HepG2 (cell line): Measurements from ENCODE around the gene PLK5. TPM values are rescaled to one million over a fixed set of nuclear protein-coding genes. Genes with fewer than 3 reads are reported as not detected.

ENCODE experiments used
- ARID2 ChIP-seq: sonication (generic); formaldehyde crosslinking; IDR thresholded peaks from 2 replicates; pipeline ENCODE4 v1.8.1; 2022; ENCODE audit warnings: mild to moderate bottlenecking, missing genetic modification reagents, borderline replicate concordance
- ETV5 ChIP-seq: IDR thresholded peaks from 2 replicates; pipeline ENCODE4 v1.6.1; 2018; ENCODE audit warnings: missing biosample characterization, missing genetic modification reagents, inconsistent platforms, borderline replicate concordance
- HDAC1 ChIP-seq: sonication (generic); formaldehyde crosslinking; IDR thresholded peaks from 2 replicates; pipeline ENCODE4 v1.5.1; 2020; ENCODE audit warnings: mild to moderate bottlenecking, missing genetic modification reagents
- HOMEZ ChIP-seq: IDR thresholded peaks from 2 replicates; pipeline ENCODE4 v1.6.1; 2016; ENCODE audit warnings: low read depth
- KDM3A ChIP-seq: IDR thresholded peaks from 2 replicates; pipeline ENCODE4 v1.6.1; 2018; ENCODE audit warnings: low read depth, missing compliant biosample characterization
- MAF1 ChIP-seq: sonication (generic); formaldehyde crosslinking; IDR thresholded peaks from 2 replicates; pipeline ENCODE4 v1.5.0; 2020; ENCODE audit warnings: missing genetic modification reagents, borderline replicate concordance
- MZF1 ChIP-seq: sonication (generic); formaldehyde crosslinking; IDR thresholded peaks from 2 replicates; pipeline ENCODE4 v1.8.1; 2023; ENCODE audit warnings: mild to moderate bottlenecking, missing genetic modification reagents, borderline replicate concordance
- RFX5 ChIP-seq: IDR thresholded peaks from 2 replicates; pipeline ENCODE4 v1.6.1; 2011; ENCODE audit warnings: low read depth, low read length, improper control_type of control experiment
- SETDB1 ChIP-seq: sonication (generic); formaldehyde crosslinking; IDR thresholded peaks from 2 replicates; pipeline ENCODE4 v1.5.1; 2020; ENCODE audit warnings: missing genetic modification reagents, mild to moderate bottlenecking, borderline replicate concordance
- TCF7L2 ChIP-seq: IDR thresholded peaks from 2 replicates; pipeline ENCODE4 v1.6.1; 2011; ENCODE audit warnings: mild to moderate bottlenecking, low read depth, low read length, moderate library complexity
- ZBTB40 ChIP-seq, 2 experiments: fragments of 450-650 bp in 1 of 2; sonication (generic) in 1 of 2; formaldehyde crosslinking in 1 of 2; IDR thresholded peaks; 2 replicates each; pipeline versions ENCODE4 v1.6.1 to v1.8.0; 2016 to 2022; ENCODE audit warnings: antibody characterized with exemption in 1 of 2, mild to moderate bottlenecking in 1 of 2, missing genetic modification reagents in 1 of 2
- ZNF431 ChIP-seq: sonication (generic); formaldehyde crosslinking; IDR thresholded peaks from 2 replicates; pipeline ENCODE4 v1.9.0; 2022; ENCODE audit warnings: missing genetic modification reagents, low read depth, mild to moderate bottlenecking, borderline replicate concordance
- ZNF687 ChIP-seq: sonication (generic); formaldehyde crosslinking; IDR thresholded peaks from 2 replicates; pipeline ENCODE4 v1.5.1; 2020; ENCODE audit warnings: mild to moderate bottlenecking, missing genetic modification reagents, moderate library complexity
- polyA plus RNA-seq, 8 experiments: library from polyadenylated mRNA; depleted of rRNA in 3 of 8; stranded (reverse) in 7 of 8; unstranded in 1 of 8; fragments of >200 nt; fragmentation: Illumina TruSeq in 4 of 8; extraction: Trizol in 4 of 8; gene quantifications; 2 replicates each; pipeline versions ENCODE4 v1.2.1 to v1.2.3, GENCODE V29; 2011 to 2016; ENCODE audit warnings: low read depth in 4 of 8, missing spikeins in 1 of 8, mixed read lengths in 1 of 8; ENCODE audit not compliant: insufficient read depth in 1 of 8
- total RNA-seq, 5 experiments: library from RNA; depleted of rRNA; stranded (reverse); fragments of >200 nt; fragmentation: Illumina TruSeq; extraction: Trizol; gene quantifications; 2 replicates each; pipeline ENCODE4 v1.2.3, GENCODE V29; 2016; ENCODE audit warnings: low read depth in 1 of 5

Gene PLK5
- total and polyA plus RNA-seq, 2 of the 13 experiments (the other 11 are each of a cell fraction or from before 2014, with no cell fraction given), result not detected

GRCh38 chr19:1568320-1569019, 44.6 kb downstream of the PLK5 start, which contains the start of gene MEX3D (continued):
- TF ChIP-seq ZBTB40 (IDR thresholded peaks at IDR 0.05) (no peak), ZBTB40 (CRISPR knock-in tag; IDR thresholded peaks at IDR 0.05) (peak; percentile 36; the same call in 1 of the 2 replicates), HOMEZ (CRISPR knock-in tag) (no peak), SETDB1 (CRISPR knock-in tag) (no peak), TCF7L2 (no peak), RFX5 (no peak), ZNF687 (CRISPR knock-in tag) (peak; percentile 88), HDAC1 (no peak), KDM3A (no peak), ETV5 (CRISPR knock-in tag) (0 out of 2 replicates have a peak, but pooled peaks have one; percentile 16), MZF1 (CRISPR knock-in tag) (no peak), MAF1 (CRISPR knock-in tag) (no peak), ARID2 (CRISPR knock-in tag) (no peak), ZNF431 (CRISPR knock-in tag) (no peak; the same call in 1 of the 2 replicates)
